Measurements from ENCODE around the gene TDRD7.

- TF ChIP-seq ARNT (IDR thresholded peaks at IDR 0.05) (no peak), FOXM1 (IDR thresholded peaks at IDR 0.05; ENCODE audit: borderline replicate concordance) (no peak), CTBP1 (IDR thresholded peaks at IDR 0.05; ENCODE audit: borderline replicate concordance) (no peak), BHLHE40 (IDR thresholded peaks at IDR 0.05; ENCODE audit: borderline replicate concordance) (no peak)
Observed at GRCh38 chr9:97519441-97519970, 107.6 kb downstream of the TDRD7 start.
